Lung (tissue), 12 donors: Measurements from ENCODE around the gene LTBP2. TPM values are rescaled to one million over a fixed set of nuclear protein-coding genes. Genes with fewer than 3 reads are reported as not detected.

Source experiments
- ATAC-seq: fragments of 200-7000 bp; cut with Tn5 transposase; one replicate; pipeline ENCODE4 v1.9.1; 2020; ENCODE audit warnings: moderate number of reproducible peaks; ENCODE audit not compliant: insufficient read depth, low FRiP score
- DNase-seq, 3 donors: peaks; one replicate each; pipeline ENCODE4 v3.0.0-alpha.2; 2013 to 2017
- H3K27ac ChIP-seq, 2 donors: one replicate each; pipeline ENCODE4 v1.5.1; 2013; ENCODE audit warnings: mild to moderate bottlenecking in 2 of 2, moderate library complexity in 2 of 2, control low read depth in 1 of 2, inconsistent platforms in 1 of 2, low read depth in 1 of 2, low read length in 1 of 2
- H3K27me3 ChIP-seq, 3 donors: one replicate each; pipeline ENCODE4 v1.5.1; 2013; ENCODE audit warnings: low read length in 2 of 3; ENCODE audit not compliant: control insufficient read depth in 3 of 3, insufficient read depth in 3 of 3
- H3K36me3 ChIP-seq, 4 donors: one replicate each; pipeline ENCODE4 v1.5.1; 2013; ENCODE audit warnings: low read length in 4 of 4, mild to moderate bottlenecking in 1 of 4, moderate library complexity in 1 of 4; ENCODE audit not compliant: control insufficient read depth in 4 of 4, insufficient read depth in 4 of 4
- H3K4me1 ChIP-seq, 5 donors: one replicate each; pipeline ENCODE4 v1.5.1; 2013; ENCODE audit warnings: low read length in 5 of 5, mild to moderate bottlenecking in 2 of 5, moderate library complexity in 1 of 5; ENCODE audit not compliant: control insufficient read depth in 5 of 5, insufficient read depth in 5 of 5
- H3K4me3 ChIP-seq: one replicate; pipeline ENCODE4 v1.5.1; 2013; ENCODE audit warnings: mild to moderate bottlenecking, control low read depth, moderate library complexity
- H3K9ac ChIP-seq, 2 donors: one replicate each; pipeline ENCODE4 v1.5.1; 2013; ENCODE audit warnings: low read length in 2 of 2, control low read depth in 1 of 2; ENCODE audit not compliant: insufficient read depth in 1 of 2
- H3K9me3 ChIP-seq, 4 donors: one replicate each; pipeline ENCODE4 v1.5.1; 2013; ENCODE audit warnings: low read length in 3 of 4, mild to moderate bottlenecking in 1 of 4, moderate library complexity in 1 of 4; ENCODE audit not compliant: control insufficient read depth in 4 of 4, insufficient read depth in 3 of 4
- CTCF ChIP-seq: IDR thresholded peaks from 2 replicates; pipeline ENCODE4 v1.5.1; 2012; ENCODE audit warnings: mild to moderate bottlenecking; ENCODE audit errors: control extremely low read depth, extremely low read depth
- WGBS, 2 donors: extraction: QIAGEN DNeasy Blood & Tissue Kit; methylation state at CpG; one replicate each; pipeline ENCODE4 v1.1.7; 2013; 5-methylcytosine and 5-hydroxymethylcytosine counted together
- polyA plus RNA-seq, 2 donors: library from polyadenylated mRNA; stranded (reverse); fragments of 200-250 nt; gene quantifications; one replicate each; pipeline ENCODE4 v1.2.1, GENCODE V29; 2013
- total RNA-seq, 2 donors: library from RNA; depleted of rRNA in 1 of 2; stranded (reverse); fragments of >200 nt in 1 of 2; gene quantifications; one replicate each; pipeline ENCODE4 v1.2.1, GENCODE V29; 2014 to 2021
- donor health status: control.
- donor health status: control.
- donor health status: Bipolar disorder and iron deficiency.
- donor health status: healthy.
- donor health status: DM: yes; HTN: yes; CAD: no.

The LTBP2 gene
- total and polyA plus RNA-seq, 4 donors = 13.2 to 78.4 (median 25.8) TPM

GRCh38 chr14:74492776-74493342 is 119.2 kb downstream of the LTBP2 start, which contains the start of gene NPC2:
TSS of gene NPC2 (minus strand) at chr14:74493305. CDS start at chr14:74493274, 31 bp downstream.
- Histone ChIP-seq H3K9me3 (no peaks in the 10 kb centered on the region), H3K4me1 (peaks cover 0 to 25% (median 15%) of the 10 kb centered on the region in 5 donors), H3K27me3 (peaks cover 0 to 4% (median 0%) of the 10 kb centered on the region in 3 donors), H3K27ac (peak within 1 kb of the TSS; percentile 94 to 98), H3K36me3 (peaks cover 0 to 14% (median 1%) of the 10 kb centered on the region in 4 donors), H3K4me3 (peak within 1 kb of the TSS; percentile 93), H3K9ac (peak within 1 kb of the TSS; percentile 33 to 89)
- ATAC-seq (no peak), DNase-seq (peak in 1 of 3 donors; percentile 32)
- no peak for TF ChIP-seq CTCF
- WGBS, 2 donors = 0% methylated on average over 35 of the region's 35 CpGs

GRCh38 chr14:74491956-74492775 is 119.9 kb downstream of the LTBP2 start:
- 2 to 3% methylated on average over 20 of the region's 20 CpGs for WGBS, 2 donors
- Histone ChIP-seq H3K9me3 (no peaks in the 10 kb centered on the region), H3K27me3 (peaks cover 0 to 4% (median 0%) of the 10 kb centered on the region in 3 donors), H3K9ac (peak overlapping the region; percentile 7 to 89), H3K27ac (peak overlapping the region in 1 of 2 donors; percentile 94), H3K36me3 (peaks cover 0 to 14% (median 2%) of the 10 kb centered on the region in 4 donors), H3K4me3 (peak overlapping the region; percentile 93), H3K4me1 (peaks cover 0 to 25% (median 15%) of the 10 kb centered on the region in 5 donors)
- DNase-seq (peak in 2 of 3 donors; percentile 33 to 35), ATAC-seq (no peak)
- no peak for TF ChIP-seq CTCF

- H3K9ac ChIP-seq = no peak overlapping the region
- DNase-seq (peak in 2 of 3 donors; percentile 22 to 52), ATAC-seq (no peak)
- H3K4me3 ChIP-seq = no peak overlapping the region
- no peak for TF ChIP-seq CTCF
- H3K36me3 ChIP-seq = peaks cover 0 to 11% (median 3%) of the 10 kb centered on the region in 4 donors
- peaks cover 6 to 28% (median 15%) of the 10 kb centered on the region in 5 donors for H3K4me1 ChIP-seq
- peaks cover 0 to 4% (median 0%) of the 10 kb centered on the region in 3 donors for H3K27me3 ChIP-seq
- WGBS, 2 donors = 57 to 88% methylated on average over 1 of the region's 1 CpG
- no peaks in the 10 kb centered on the region for H3K9me3 ChIP-seq
- no peak overlapping the region for H3K27ac ChIP-seq
These were observed 121.6 kb downstream of the LTBP2 start for GRCh38 chr14:74490486-74490885.
